Ovary (tissue), 9 donors: ENCODE results near the gene SHC4. TPM values are rescaled to one million over a fixed set of nuclear protein-coding genes. Genes with fewer than 3 reads are reported as not detected.
A peak's percentile ranks its signal among the peaks of the same experiment; 100 is the strongest.

Experiments
- DNase-seq, 5 donors: peaks; one replicate each; pipeline ENCODE4 v3.0.0-alpha.2; 2019 to 2020
- H3K27ac ChIP-seq, 2 donors: fragments of 200-600 bp; one replicate each; pipeline versions ENCODE4 v1.5.1 to v1.8.0; 2019 to 2022
- H3K27me3 ChIP-seq: fragments of 200-600 bp; one replicate; pipeline ENCODE4 v1.8.0; 2022
- H3K36me3 ChIP-seq: fragments of 200-600 bp; sonication (generic); one replicate; pipeline ENCODE4 v1.5.1; 2019
- H3K4me1 ChIP-seq: one replicate; pipeline ENCODE4 v1.8.1; 2013; ENCODE audit warnings: mild to moderate bottlenecking, moderate library complexity; ENCODE audit not compliant: insufficient read depth
- H3K4me3 ChIP-seq: fragments of 200-600 bp; sonication (generic); one replicate; pipeline ENCODE4 v1.5.1; 2017
- H3K9me3 ChIP-seq, 2 donors: fragments of 200-600 bp in 1 of 2; sonication (generic) in 1 of 2; one replicate each; pipeline versions ENCODE4 v1.5.1 to v1.8.1; 2013 to 2019; ENCODE audit warnings: mild to moderate bottlenecking in 1 of 2, moderate library complexity in 1 of 2
- EP300 ChIP-seq: sonication (generic); formaldehyde crosslinking; IDR thresholded peaks from one replicate; pipeline ENCODE4 v1.6.1; 2017; ENCODE audit warnings: antibody characterized with exemption
- POLR2A ChIP-seq: fragments of 450-650 bp; IDR thresholded peaks from one replicate; pipeline ENCODE4 v1.6.1; 2017; ENCODE audit warnings: antibody characterized with exemption, mild to moderate bottlenecking, moderate library complexity
- WGBS, 3 donors: extraction: QIAGEN DNeasy Blood & Tissue Kit in 1 of 3; methylation state at CpG; one replicate each; pipeline versions ENCODE4 v1.1.5 to v1.1.7; 2013 to 2017; 5-methylcytosine and 5-hydroxymethylcytosine counted together
- intact Hi-C, 4 donors: fragments of 100-400 bp; cut with DNase I; formaldehyde crosslinking; loops; one replicate each; pipeline versions ENCODE4 v1.11.0 to v1.15.1; 2022 to 2023
- polyA plus RNA-seq, 2 donors: library from polyadenylated mRNA; stranded (reverse); fragments of 200-250 nt in 1 of 2; fragments of 350-450 nt in 1 of 2; fragmentation: Illumina TruSeq in 1 of 2; extraction: RNeasy Lipid Tissue Mini Kit (QIAGEN cat#74804) in 1 of 2; gene quantifications; one replicate each; pipeline ENCODE4 v1.2.3, GENCODE V29; 2013 to 2014
- total RNA-seq, 7 donors: library from RNA; depleted of rRNA in 2 of 7; stranded (reverse); fragments of >200 nt in 2 of 7; fragmentation: NEBNext Ultra II Directional in 3 of 7; extraction: Animal tissue kit (Norgen Biotek cat#: 25700) in 3 of 7; gene quantifications; one replicate each; pipeline versions ENCODE4 v1.1.0 to v1.2.4, GENCODE V29; 2016 to 2023
- TF ChIP-seq, protein P1 (sequence below), 3 donors: fragments of 450-650 bp in 2 of 3; fragments of 200-600 bp in 1 of 3; IDR thresholded peaks; one replicate each; pipeline versions ENCODE4 v1.5.1 to v1.8.0; 2016 to 2022; ENCODE audit warnings: antibody characterized with exemption in 3 of 3, mild to moderate bottlenecking in 1 of 3
- donor health status: DM: no; HTN: no; CAD: no; lungs with moderate emphysema.
- donor health status: DM: no; HTN: no; CAD: no.
- donor health status: Bipolar disorder and iron deficiency.
- donor health status: DM: yes; HTN: yes; CAD: no.
- donor health status: DM: no; HTN: no; CAD: no.
- donor health status: DM: yes; HTN: yes; CAD: no.

The SHC4 gene
- total and polyA plus RNA-seq, 9 donors = 0.10 to 1.8 (median 0.35) TPM

- Histone ChIP-seq H3K9me3 (no peaks in the 10 kb centered on the region), H3K27ac (no peak overlapping the region), H3K4me1 (peaks cover 4% of the 10 kb centered on the region), H3K27me3 (no peaks in the 10 kb centered on the region), H3K36me3 (no peaks in the 10 kb centered on the region), H3K4me3 (no peak overlapping the region)
- no peak for TF ChIP-seq EP300
- TF ChIP-seq POLR2A = no peak
- TF ChIP-seq, protein P1, sequence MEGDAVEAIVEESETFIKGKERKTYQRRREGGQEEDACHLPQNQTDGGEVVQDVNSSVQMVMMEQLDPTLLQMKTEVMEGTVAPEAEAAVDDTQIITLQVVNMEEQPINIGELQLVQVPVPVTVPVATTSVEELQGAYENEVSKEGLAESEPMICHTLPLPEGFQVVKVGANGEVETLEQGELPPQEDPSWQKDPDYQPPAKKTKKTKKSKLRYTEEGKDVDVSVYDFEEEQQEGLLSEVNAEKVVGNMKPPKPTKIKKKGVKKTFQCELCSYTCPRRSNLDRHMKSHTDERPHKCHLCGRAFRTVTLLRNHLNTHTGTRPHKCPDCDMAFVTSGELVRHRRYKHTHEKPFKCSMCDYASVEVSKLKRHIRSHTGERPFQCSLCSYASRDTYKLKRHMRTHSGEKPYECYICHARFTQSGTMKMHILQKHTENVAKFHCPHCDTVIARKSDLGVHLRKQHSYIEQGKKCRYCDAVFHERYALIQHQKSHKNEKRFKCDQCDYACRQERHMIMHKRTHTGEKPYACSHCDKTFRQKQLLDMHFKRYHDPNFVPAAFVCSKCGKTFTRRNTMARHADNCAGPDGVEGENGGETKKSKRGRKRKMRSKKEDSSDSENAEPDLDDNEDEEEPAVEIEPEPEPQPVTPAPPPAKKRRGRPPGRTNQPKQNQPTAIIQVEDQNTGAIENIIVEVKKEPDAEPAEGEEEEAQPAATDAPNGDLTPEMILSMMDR (IDR thresholded peaks at IDR 0.05) = no peak
- DNase-seq = no peak
- WGBS, 3 donors = 44 to 51% (median 49%) methylated on average over 4 of the region's 4 CpGs
- intact Hi-C loops = no loop called here
These were observed 18.2 kb upstream of the SHC4 start for GRCh38 chr15:48981941-48982340.

- H3K27me3 ChIP-seq = no peaks in the 10 kb centered on the region
- H3K36me3 ChIP-seq = no peaks in the 10 kb centered on the region
- intact Hi-C loops = no loop called here
- H3K4me1 ChIP-seq = peaks cover 3% of the 10 kb centered on the region
- H3K4me3 ChIP-seq = no peak overlapping the region
- H3K27ac ChIP-seq = no peak overlapping the region
- no peaks in the 10 kb centered on the region for H3K9me3 ChIP-seq
- 84 to 87% (median 84%) methylated on average over 2 of the region's 2 CpGs for WGBS, 3 donors
- TF ChIP-seq POLR2A (no peak), EP300 (no peak)
- TF ChIP-seq, protein P1 (IDR thresholded peaks at IDR 0.05) = no peak
- DNase-seq = no peak
These were observed 14.9 kb upstream of the SHC4 start for GRCh38 chr15:48978638-48979037.

DNA sequence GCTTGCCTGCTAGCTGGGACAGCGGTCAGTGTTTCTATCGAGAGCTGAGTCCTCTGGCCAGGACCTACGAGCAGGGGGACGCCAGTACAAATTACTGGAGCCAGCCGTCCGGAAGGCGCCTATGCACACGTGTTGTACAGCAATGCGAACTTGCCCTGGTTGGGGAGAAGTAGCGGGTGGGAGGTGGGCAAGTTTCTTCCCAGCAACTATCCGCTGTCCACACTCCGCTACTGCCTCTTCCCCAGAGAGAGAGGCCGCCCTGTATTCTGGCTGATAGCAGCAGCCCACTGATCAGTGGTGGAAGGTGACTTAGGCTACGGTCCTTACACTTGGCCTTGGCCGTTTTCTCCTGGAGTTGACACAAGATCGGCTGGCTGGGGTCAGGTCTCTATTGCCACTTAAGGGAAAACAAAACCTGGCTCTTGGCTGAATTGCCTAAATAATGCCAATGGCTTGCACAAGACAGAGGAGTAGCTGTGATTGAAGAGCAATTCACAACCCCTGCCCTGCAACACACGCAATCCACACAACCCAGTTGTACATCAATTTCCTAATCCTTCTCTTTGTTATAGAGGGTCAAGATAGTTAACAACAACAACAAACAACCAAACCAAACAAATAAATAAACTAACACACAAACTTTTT is 12.8 kb upstream of the SHC4 start:
- DNase-seq = no peak
- 90 to 91% (median 90%) methylated on average over 17 of the region's 17 CpGs for WGBS, 3 donors
- H3K27ac ChIP-seq = no peak overlapping the region
- no peaks in the 10 kb centered on the region for H3K9me3 ChIP-seq
- intact Hi-C loops = no loop called here
- no peaks in the 10 kb centered on the region for H3K27me3 ChIP-seq
- TF ChIP-seq EP300 = no peak
- TF ChIP-seq, protein P1 (IDR thresholded peaks at IDR 0.05) = no peak
- TF ChIP-seq POLR2A = no peak
- no peaks in the 10 kb centered on the region for H3K36me3 ChIP-seq
- H3K4me3 ChIP-seq = no peak overlapping the region
- H3K4me1 ChIP-seq = peaks cover 3% of the 10 kb centered on the region

- H3K4me1 ChIP-seq = peaks cover 3% of the 10 kb centered on the region
- no peaks in the 10 kb centered on the region for H3K27me3 ChIP-seq
- no peaks in the 10 kb centered on the region for H3K9me3 ChIP-seq
- TF ChIP-seq EP300 = no peak
- TF ChIP-seq, protein P1 (IDR thresholded peaks at IDR 0.05) = peak; percentile 71 to 89 (median 83)
- no peaks in the 10 kb centered on the region for H3K36me3 ChIP-seq
- H3K27ac ChIP-seq = peak overlapping the region in 1 of 2 donors; percentile 37
- peak overlapping the region; percentile 48 for H3K4me3 ChIP-seq
- peak; percentile 61 to 86 (median 70) for DNase-seq
- intact Hi-C loops = no loop called here
- WGBS, 3 donors = 6 to 9% (median 6%) methylated on average over 43 to 53 of the region's 53 CpGs
These were observed 12.0 kb upstream of the SHC4 start for GRCh38 chr15:48975472-48976419.
